ENCODE data around the gene GNG8. TPM values are rescaled to one million over a fixed set of nuclear protein-coding genes. Genes with fewer than 3 reads are reported as not detected.

GNG8 gene
- not detected in 2 replicates for total RNA-seq (2014; rRNA removed; shearing (Covaris generic))

GRCh38 chr19:46635920-46636761, at the start of gene GNG8:
GNG8 (minus strand) TSS chr19:46636202; CDS start chr19:46634682, 1,520 bp downstream.
- Histone ChIP-seq H3K36me3 (replicated peaks; ENCODE audit: control insufficient read depth, insufficient read depth, low read length) (no peaks in the 10 kb centered on the region), H3K27me3 (ENCODE audit: control insufficient read depth, insufficient read depth, low read length) (peaks cover 72% of the 10 kb centered on the region), H3K4me3 (ENCODE audit: insufficient read depth, low read depth, low read length) (peak within 1 kb of the TSS; percentile 46; the same call in 1 of the 2 replicates)
- DNase-seq = peak; percentile 90

GRCh38 chr19:46685189-46685588, 49.2 kb upstream of the GNG8 start:
- Histone ChIP-seq H3K36me3 (replicated peaks; ENCODE audit: control insufficient read depth, insufficient read depth, low read length) (peaks cover 34% of the 10 kb centered on the region), H3K4me3 (ENCODE audit: insufficient read depth, low read depth, low read length) (no peak overlapping the region), H3K27me3 (ENCODE audit: control insufficient read depth, insufficient read depth, low read length) (no peaks in the 10 kb centered on the region)
- DNase-seq = no peak

- Histone ChIP-seq H3K27me3 (ENCODE audit: control insufficient read depth, insufficient read depth, low read length) (no peaks in the 10 kb centered on the region), H3K4me3 (ENCODE audit: insufficient read depth, low read depth, low read length) (no peak overlapping the region), H3K36me3 (replicated peaks; ENCODE audit: control insufficient read depth, insufficient read depth, low read length) (peaks cover 24% of the 10 kb centered on the region)
- peak; percentile 98 for DNase-seq
Measured at GRCh38 chr19:46678110-46678732, 42.2 kb upstream of the GNG8 start.

GRCh38 chr19:46674416-46675178, 38.6 kb upstream of the GNG8 start:
- Histone ChIP-seq H3K36me3 (replicated peaks; ENCODE audit: control insufficient read depth, insufficient read depth, low read length) (peaks cover 14% of the 10 kb centered on the region), H3K27me3 (ENCODE audit: control insufficient read depth, insufficient read depth, low read length) (no peaks in the 10 kb centered on the region), H3K4me3 (ENCODE audit: insufficient read depth, low read depth, low read length) (no peak overlapping the region)
- peak; percentile 95 for DNase-seq

GRCh38 chr19:46670813-46671212, 34.8 kb upstream of the GNG8 start:
- no peaks in the 10 kb centered on the region for H3K27me3 ChIP-seq (ENCODE audit: control insufficient read depth, insufficient read depth, low read length)
- peaks cover 13% of the 10 kb centered on the region for H3K36me3 ChIP-seq (replicated peaks; ENCODE audit: control insufficient read depth, insufficient read depth, low read length)
- DNase-seq = no peak
- no peak overlapping the region for H3K4me3 ChIP-seq (ENCODE audit: insufficient read depth, low read depth, low read length)

- H3K36me3 ChIP-seq (replicated peaks; ENCODE audit: control insufficient read depth, insufficient read depth, low read length) = peaks cover 3% of the 10 kb centered on the region
- no peak overlapping the region for H3K4me3 ChIP-seq (ENCODE audit: insufficient read depth, low read depth, low read length)
- no peak for DNase-seq
- no peaks in the 10 kb centered on the region; the same call in 1 of the 2 replicates for H3K27me3 ChIP-seq (ENCODE audit: control insufficient read depth, insufficient read depth, low read length)
Measured at GRCh38 chr19:46668662-46669061, 32.7 kb upstream of the GNG8 start.

GRCh38 chr19:46665072-46665471, 29.1 kb upstream of the GNG8 start:
- no peak for DNase-seq
- no peak overlapping the region for H3K4me3 ChIP-seq (ENCODE audit: insufficient read depth, low read depth, low read length)
- peaks cover 7% of the 10 kb centered on the region; the same call in 1 of the 2 replicates for H3K27me3 ChIP-seq (ENCODE audit: control insufficient read depth, insufficient read depth, low read length)
- no peaks in the 10 kb centered on the region for H3K36me3 ChIP-seq (replicated peaks; ENCODE audit: control insufficient read depth, insufficient read depth, low read length)

GRCh38 chr19:46661735-46662592, 26.0 kb upstream of the GNG8 start:
- no peaks in the 10 kb centered on the region for H3K36me3 ChIP-seq (replicated peaks; ENCODE audit: control insufficient read depth, insufficient read depth, low read length)
- H3K27me3 ChIP-seq (ENCODE audit: control insufficient read depth, insufficient read depth, low read length) = peaks cover 23% of the 10 kb centered on the region
- peak; percentile 80 for DNase-seq
- H3K4me3 ChIP-seq (ENCODE audit: insufficient read depth, low read depth, low read length) = peak overlapping the region; percentile 16; the same call in 1 of the 2 replicates

GRCh38 chr19:46661020-46661731, 25.2 kb upstream of the GNG8 start, which contains the start of gene DACT3:
DACT3 (minus strand) TSS chr19:46661182; CDS start chr19:46661064, 118 bp downstream.
- H3K36me3 ChIP-seq (replicated peaks; ENCODE audit: control insufficient read depth, insufficient read depth, low read length) = no peaks in the 10 kb centered on the region
- peak; percentile 99 for DNase-seq
- peak within 1 kb of the TSS; percentile 58 for H3K4me3 ChIP-seq (ENCODE audit: insufficient read depth, low read depth, low read length)
- peaks cover 23% of the 10 kb centered on the region for H3K27me3 ChIP-seq (ENCODE audit: control insufficient read depth, insufficient read depth, low read length)

- Histone ChIP-seq H3K36me3 (replicated peaks; ENCODE audit: control insufficient read depth, insufficient read depth, low read length) (no peaks in the 10 kb centered on the region), H3K27me3 (ENCODE audit: control insufficient read depth, insufficient read depth, low read length) (peaks cover 23% of the 10 kb centered on the region), H3K4me3 (ENCODE audit: insufficient read depth, low read depth, low read length) (peak overlapping the region; percentile 58)
- peak; percentile 79 for DNase-seq
Measured at GRCh38 chr19:46660551-46661019, 24.6 kb upstream of the GNG8 start.

- Histone ChIP-seq H3K27me3 (ENCODE audit: control insufficient read depth, insufficient read depth, low read length) (peaks cover 23% of the 10 kb centered on the region), H3K4me3 (ENCODE audit: insufficient read depth, low read depth, low read length) (peak overlapping the region; percentile 58; the same call in 1 of the 2 replicates), H3K36me3 (replicated peaks; ENCODE audit: control insufficient read depth, insufficient read depth, low read length) (no peaks in the 10 kb centered on the region)
- DNase-seq = peak; percentile 77
Measured at GRCh38 chr19:46660008-46660517, 24.1 kb upstream of the GNG8 start.

GRCh38 chr19:46659151-46660007, 23.4 kb upstream of the GNG8 start:
- no peaks in the 10 kb centered on the region for H3K36me3 ChIP-seq (replicated peaks; ENCODE audit: control insufficient read depth, insufficient read depth, low read length)
- H3K27me3 ChIP-seq (ENCODE audit: control insufficient read depth, insufficient read depth, low read length) = peaks cover 23% of the 10 kb centered on the region
- peak; percentile 88 for DNase-seq
- peak overlapping the region; percentile 58; the same call in 1 of the 2 replicates for H3K4me3 ChIP-seq (ENCODE audit: insufficient read depth, low read depth, low read length)
